Testis (tissue), 2 donors: ENCODE measurements around the gene WDR46.

ENCODE experiments used
- POLR2A ChIP-seq: fragments of 450-650 bp; IDR thresholded peaks from one replicate; pipeline ENCODE4 v1.6.1; 2017; ENCODE audit warnings: antibody characterized with exemption, mild to moderate bottlenecking, moderate library complexity
- TF ChIP-seq, protein P1 (sequence below), 3 experiments: fragments of 450-650 bp in 2 of 3; fragments of 200-600 bp in 1 of 3; sonication (generic) in 1 of 3; IDR thresholded peaks; one replicate each; pipeline ENCODE4 v1.5.1; 2016 to 2019; ENCODE audit warnings: antibody characterized with exemption in 3 of 3, mild to moderate bottlenecking in 2 of 3, moderate library complexity in 1 of 3

GRCh38 chr6:33273129-33273923, 15.7 kb downstream of the WDR46 start:
- TF ChIP-seq, protein P1, sequence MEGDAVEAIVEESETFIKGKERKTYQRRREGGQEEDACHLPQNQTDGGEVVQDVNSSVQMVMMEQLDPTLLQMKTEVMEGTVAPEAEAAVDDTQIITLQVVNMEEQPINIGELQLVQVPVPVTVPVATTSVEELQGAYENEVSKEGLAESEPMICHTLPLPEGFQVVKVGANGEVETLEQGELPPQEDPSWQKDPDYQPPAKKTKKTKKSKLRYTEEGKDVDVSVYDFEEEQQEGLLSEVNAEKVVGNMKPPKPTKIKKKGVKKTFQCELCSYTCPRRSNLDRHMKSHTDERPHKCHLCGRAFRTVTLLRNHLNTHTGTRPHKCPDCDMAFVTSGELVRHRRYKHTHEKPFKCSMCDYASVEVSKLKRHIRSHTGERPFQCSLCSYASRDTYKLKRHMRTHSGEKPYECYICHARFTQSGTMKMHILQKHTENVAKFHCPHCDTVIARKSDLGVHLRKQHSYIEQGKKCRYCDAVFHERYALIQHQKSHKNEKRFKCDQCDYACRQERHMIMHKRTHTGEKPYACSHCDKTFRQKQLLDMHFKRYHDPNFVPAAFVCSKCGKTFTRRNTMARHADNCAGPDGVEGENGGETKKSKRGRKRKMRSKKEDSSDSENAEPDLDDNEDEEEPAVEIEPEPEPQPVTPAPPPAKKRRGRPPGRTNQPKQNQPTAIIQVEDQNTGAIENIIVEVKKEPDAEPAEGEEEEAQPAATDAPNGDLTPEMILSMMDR (IDR thresholded peaks at IDR 0.05): no peak
- no peak for TF ChIP-seq POLR2A
